Skeletal muscle cell (primary cell): ENCODE measurements around the gene TNP2.

Experiments
- DNase-seq: peaks from one replicate; pipeline ENCODE4 v3.0.0-alpha.2; 2010; ENCODE audit warnings: low read depth
- H3K4me3 ChIP-seq: 2 replicates; pipeline ENCODE4 v1.5.1; 2011; ENCODE audit warnings: low read depth, mild to moderate bottlenecking, control low read depth, low read length, moderate library complexity

TNP2 gene

DNA sequence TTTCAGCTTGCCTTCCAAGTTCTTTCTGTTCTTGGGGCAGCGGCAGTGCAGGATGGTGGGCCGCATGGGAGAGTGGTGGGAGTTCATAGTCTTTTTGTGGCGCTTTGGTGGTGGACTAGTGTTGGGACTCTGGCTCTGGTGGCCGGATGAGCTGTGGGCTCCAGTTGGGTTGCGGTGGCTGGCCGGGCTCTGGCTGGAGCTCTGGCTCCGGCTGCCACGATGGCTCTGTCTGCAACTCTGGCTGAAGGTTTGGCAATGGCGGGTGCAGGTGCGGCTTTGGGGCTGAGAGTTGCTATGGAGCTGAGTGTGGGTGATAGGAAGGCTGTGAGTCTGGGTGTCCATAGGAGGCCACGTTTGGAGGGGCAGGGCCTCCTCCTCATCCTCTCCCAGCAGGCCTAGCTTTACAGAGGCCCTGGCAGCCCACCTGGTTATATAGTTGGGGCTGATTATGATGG lies at the start of gene TNP2:
Gene TNP2, minus strand, starts transcription at position 405 of the 455 bp plus-strand sequence. Its CDS starts 63 bp downstream, at position 342.
- no peak within 1 kb of the TSS for H3K4me3 ChIP-seq
- no peak for DNase-seq

DNA sequence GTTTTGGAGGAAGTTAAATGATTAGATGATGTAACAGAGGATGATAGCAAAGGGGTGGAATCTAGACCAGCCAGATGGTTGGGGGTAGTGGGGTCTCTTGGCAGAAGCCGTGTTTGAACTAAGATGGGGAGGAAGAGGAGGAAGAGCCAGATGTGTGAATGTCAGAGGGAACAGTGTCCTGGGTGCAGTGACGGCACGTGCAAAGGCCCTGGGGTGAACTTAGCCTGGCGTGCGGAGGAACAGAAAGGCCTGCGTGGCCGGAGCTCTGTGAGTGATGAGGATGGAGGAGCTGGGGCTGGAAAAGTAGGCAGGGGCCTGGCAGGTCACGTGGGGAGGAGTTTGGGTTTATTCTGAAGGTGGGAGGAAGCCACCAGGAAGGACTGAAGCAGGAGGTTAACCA lies 49.7 kb upstream of the TNP2 start:
- DNase-seq = no peak
- H3K4me3 ChIP-seq = no peak overlapping the region

- DNase-seq = no peak
- no peak overlapping the region for H3K4me3 ChIP-seq
Measured at GRCh38 chr16:11316331-11317015, 47.3 kb upstream of the TNP2 start.

DNA sequence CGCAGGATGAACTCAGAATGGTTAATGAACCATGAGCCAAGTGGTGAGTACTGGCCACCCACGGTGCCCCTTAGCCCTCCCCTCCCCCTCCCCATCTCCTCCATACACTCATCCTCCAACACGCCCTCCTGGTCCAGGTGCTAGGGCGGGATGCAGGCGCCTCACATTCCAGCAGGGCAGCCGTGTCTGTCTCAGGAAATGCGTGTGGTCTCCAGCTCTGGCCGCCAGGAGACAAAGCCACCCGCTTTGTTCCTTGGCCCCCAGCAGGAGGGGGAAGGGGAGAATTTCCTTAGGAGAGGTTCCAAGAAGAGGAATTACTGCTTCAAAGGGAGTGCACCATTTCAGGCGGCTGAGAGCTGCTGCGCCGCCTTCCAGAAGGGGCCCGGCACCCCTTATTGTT lies 46.4 kb upstream of the TNP2 start:
- no peak overlapping the region for H3K4me3 ChIP-seq
- DNase-seq = no peak

GRCh38 chr16:11314309-11314894 lies 45.3 kb upstream of the TNP2 start:
- DNase-seq = no peak
- no peak overlapping the region for H3K4me3 ChIP-seq

DNA sequence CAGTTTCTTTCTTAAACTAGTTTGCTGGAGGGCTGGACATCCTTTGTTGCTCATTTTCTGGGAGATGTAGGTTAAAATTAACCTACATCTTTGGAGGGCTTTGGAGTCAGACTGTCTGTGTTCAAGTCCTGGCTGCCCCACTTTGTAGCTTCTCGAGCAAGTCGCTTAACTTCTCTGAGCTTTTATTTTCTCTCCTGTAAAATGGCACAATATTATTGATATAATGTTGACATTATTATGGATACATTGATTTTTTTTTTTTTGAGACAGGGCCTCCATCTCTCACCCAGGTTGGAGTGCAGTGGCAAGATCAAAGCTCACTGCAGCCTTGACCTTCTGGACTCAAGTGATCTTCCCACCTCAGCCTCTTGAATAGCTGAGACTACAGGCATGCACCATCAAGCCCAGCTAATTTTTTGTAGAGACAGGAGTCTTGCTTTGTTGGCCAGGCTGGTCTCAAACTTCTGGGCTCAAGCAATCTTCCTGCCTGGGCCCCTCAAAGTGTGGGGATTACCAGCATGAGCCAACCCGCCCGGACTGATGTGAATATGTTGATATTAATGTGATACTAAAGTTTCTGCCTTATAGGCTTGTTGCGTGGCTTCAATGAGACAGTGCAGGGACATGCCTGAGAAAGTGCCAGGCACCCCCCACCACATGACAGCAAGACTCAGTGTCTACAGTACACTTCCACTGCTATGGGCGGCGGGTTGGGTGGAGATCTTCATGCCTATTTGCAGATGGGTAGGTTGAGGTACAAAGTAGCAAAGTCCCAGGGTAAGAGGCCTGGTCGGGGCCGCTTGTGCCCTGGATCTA lies 44.6 kb upstream of the TNP2 start:
- no peak for DNase-seq
- no peak overlapping the region for H3K4me3 ChIP-seq

DNA sequence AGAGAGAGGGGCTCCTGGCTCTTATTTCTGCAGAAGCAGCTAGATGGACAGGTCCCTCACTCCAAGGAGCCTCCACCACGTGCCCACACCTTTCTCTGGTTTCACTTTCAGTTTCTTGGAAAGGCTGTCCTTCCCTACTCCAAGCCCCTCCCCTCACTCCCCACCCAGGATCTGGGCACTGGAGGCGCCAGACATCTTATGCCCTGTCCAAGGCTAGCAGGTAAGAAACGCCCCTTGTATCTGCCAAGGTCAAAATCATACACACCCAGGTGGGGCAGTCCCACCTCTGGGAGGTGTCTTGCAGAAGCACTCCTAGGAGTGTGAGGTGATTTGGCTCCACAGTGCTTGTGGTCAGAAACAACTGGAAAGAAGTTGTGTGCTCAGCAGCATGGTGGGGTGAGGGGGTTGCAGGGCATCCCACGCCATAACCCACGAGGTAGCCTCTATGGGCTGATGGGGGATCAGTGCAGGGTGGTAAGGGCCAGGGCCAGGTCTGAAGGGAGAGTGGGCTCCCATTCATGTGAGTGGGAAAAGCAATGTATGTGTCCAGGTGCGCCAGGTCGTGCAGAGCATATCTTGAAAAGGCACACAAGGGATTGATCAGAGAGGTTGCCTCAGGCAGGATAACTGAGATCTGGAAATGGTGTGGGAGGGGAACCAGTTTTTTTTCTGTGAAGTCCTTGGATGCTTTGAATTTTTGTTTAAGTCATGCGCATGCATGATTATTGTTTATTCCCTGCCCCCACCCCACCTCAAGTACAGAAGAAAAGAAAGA lies 43.8 kb upstream of the TNP2 start:
- no peak overlapping the region for H3K4me3 ChIP-seq
- no peak for DNase-seq

GRCh38 chr16:11310997-11311561 lies 42.0 kb upstream of the TNP2 start:
- no peak for DNase-seq
- H3K4me3 ChIP-seq = no peak overlapping the region

DNA sequence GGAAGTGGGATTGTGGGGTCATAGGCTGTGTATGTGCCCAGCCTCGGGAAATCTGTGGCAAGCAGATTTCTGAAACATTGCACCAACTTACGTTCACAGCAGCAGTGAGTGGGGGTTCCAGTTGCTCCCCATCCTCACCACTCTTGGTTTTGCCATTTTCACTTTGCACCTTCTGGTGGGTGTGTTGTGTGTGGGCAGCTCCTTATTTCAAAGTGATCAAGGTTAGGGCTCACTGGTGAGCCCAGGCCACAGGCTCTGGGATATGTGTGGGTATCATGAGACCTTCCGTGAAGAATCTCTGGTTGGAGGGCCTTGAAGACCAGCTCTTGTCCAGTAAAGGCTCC lies 41.5 kb upstream of the TNP2 start:
- no peak for DNase-seq
- no peak overlapping the region for H3K4me3 ChIP-seq

- no peak for DNase-seq
- H3K4me3 ChIP-seq = no peak overlapping the region
Measured at GRCh38 chr16:11309895-11310633, 40.9 kb upstream of the TNP2 start.

DNA sequence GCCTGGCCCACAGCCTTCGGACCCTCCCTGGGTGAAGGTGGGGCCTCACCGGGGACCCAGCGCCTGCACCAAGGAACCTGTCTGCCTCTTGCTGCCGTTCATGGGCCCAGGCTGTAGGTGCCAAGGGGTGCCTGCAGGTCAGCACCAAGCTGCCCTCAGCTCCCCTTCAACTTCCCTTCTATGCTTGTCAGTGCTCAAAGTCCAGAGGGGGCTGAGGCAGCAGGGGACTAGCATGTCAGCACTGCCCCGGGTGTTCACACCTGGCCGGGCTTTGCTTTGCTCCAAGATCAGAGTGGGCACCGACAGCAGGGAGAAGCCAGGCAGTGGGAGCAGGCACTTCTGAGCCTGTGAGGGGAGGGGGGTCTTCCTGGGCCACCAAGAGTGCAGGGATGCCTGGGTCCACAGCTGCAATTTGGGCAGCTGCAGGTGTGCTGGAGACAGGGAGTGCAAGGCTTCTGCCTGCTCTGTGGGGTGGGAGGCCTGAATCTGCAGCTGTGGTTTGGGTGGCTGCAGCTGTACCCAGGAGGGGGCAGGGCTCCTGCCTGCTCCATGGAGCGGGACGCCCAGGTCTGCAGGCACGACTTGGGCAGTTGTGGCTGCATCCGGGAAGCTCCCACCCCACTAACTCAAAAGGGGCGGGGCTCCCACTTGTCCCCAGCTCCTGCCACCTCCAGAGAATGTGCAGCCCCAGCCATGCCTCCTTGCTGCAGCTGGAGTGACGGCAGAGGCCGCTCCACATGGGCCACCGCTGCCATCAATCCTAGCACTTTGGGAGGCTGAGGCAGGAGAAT lies 39.6 kb upstream of the TNP2 start:
- no peak for DNase-seq
- H3K4me3 ChIP-seq = no peak overlapping the region

DNA sequence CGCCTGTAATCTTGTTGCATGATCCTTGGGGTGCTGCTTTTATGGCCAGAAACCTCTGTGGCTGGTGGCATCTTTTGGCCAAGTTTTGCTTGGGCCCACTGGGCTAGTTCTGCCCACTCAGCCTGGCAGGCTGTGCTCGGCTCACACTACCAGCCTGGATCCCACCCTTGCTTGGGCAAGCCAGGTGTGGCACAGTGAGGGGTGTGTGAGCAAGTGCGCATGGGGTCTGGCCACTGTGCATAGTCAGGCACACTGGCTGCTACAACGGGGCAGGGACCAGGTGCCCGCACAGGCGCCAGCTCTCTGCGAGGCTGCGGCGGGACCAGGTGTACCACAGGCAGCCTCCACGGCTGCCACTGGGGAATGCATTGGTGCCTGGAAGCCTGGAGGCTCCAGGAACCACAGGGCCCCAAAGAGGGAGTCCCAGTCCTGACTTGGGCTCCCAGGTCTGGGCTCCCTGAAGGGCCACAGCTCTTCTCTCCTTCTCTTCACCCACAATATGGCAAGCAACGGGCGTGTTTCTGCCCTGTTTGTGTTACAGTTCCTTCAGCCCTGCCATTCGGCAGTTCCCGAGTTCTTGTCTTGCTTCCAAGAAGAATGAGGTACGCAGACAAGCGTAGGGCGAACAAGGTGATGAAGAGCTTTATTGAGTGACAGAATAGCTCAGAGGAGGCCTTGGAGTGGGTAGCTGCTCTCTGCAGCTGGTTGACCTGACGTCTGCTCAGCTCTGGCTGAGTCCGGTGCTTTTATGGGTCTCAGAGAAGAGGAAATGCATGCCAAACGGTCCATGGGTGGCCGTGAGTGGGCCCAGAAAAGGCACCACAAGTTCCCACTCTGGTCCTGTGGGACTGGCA lies 38.7 kb upstream of the TNP2 start:
- no peak for DNase-seq
- H3K4me3 ChIP-seq = no peak overlapping the region

- no peak for DNase-seq
- H3K4me3 ChIP-seq = no peak overlapping the region
Measured at GRCh38 chr16:11306997-11307638, 38.0 kb upstream of the TNP2 start.

DNA sequence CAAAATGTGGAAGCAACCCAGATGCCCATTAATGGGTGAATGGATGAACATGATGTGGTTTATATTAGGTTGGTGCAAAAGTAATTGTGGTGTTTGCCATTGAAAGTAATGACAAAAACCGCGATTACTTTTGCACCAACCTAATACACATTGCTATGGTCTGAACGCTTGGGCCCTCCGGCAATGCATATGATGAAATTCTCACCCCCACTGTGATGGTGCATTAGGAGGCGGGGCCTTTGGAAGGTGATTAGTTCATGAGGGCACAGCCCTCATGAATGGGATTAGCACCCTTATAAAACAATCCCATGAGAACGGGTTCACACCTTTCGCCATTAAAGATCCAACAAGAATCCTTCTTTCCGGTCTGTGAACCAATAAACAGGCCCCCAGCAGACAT lies 37.3 kb upstream of the TNP2 start:
- no peak overlapping the region for H3K4me3 ChIP-seq
- no peak for DNase-seq

- DNase-seq = no peak
- H3K4me3 ChIP-seq = no peak overlapping the region
Measured at GRCh38 chr16:11303405-11304138, 34.4 kb upstream of the TNP2 start.

- DNase-seq = no peak
- no peak overlapping the region for H3K4me3 ChIP-seq
Measured at GRCh38 chr16:11302977-11303376, 33.9 kb upstream of the TNP2 start.
